H9 (cell line): ENCODE results near the gene MBP. TPM values are rescaled to one million over a fixed set of nuclear protein-coding genes. Genes with fewer than 3 reads are reported as not detected.

Experiments used
- DNase-seq: peaks from one replicate; pipeline ENCODE4 v3.0.0-alpha.2; 2017
- H2AFZ ChIP-seq: one replicate; pipeline ENCODE4 v1.6.1; 2013; ENCODE audit warnings: mild to moderate bottlenecking, low read length, control low read depth, moderate library complexity
- H2AK5ac ChIP-seq: 2 replicates; pipeline ENCODE4 v1.6.1; 2013; ENCODE audit warnings: low read length, control low read depth, mixed read lengths; ENCODE audit not compliant: insufficient read length
- H2BK120ac ChIP-seq: one replicate; pipeline ENCODE4 v1.6.1; 2013; ENCODE audit warnings: low read depth, mild to moderate bottlenecking, low read length, control low read depth, inconsistent platforms; ENCODE audit not compliant: poor library complexity, severe bottlenecking
- H2BK12ac ChIP-seq: 2 replicates; pipeline ENCODE4 v1.6.1; 2013; ENCODE audit warnings: low read length, control low read depth, mixed read lengths, low read depth; ENCODE audit not compliant: insufficient read length
- H2BK15ac ChIP-seq: 2 replicates; pipeline ENCODE4 v1.6.1; 2013; ENCODE audit warnings: low read depth, low read length, control low read depth
- H2BK20ac ChIP-seq: one replicate; pipeline ENCODE4 v1.6.1; 2013; ENCODE audit warnings: low read depth, mild to moderate bottlenecking, low read length, control low read depth, inconsistent platforms; ENCODE audit not compliant: poor library complexity, severe bottlenecking
- H2BK5ac ChIP-seq: 2 replicates; pipeline ENCODE4 v1.6.1; 2013; ENCODE audit warnings: low read length, control low read depth, mixed read lengths; ENCODE audit not compliant: insufficient read length
- H3K14ac ChIP-seq: 2 replicates; pipeline ENCODE4 v1.6.1; 2013; ENCODE audit warnings: low read length, control low read depth; ENCODE audit not compliant: insufficient read depth
- H3K18ac ChIP-seq: 2 replicates; pipeline ENCODE4 v1.6.1; 2013; ENCODE audit warnings: low read depth, mild to moderate bottlenecking, mixed read lengths, low read length, control low read depth; ENCODE audit not compliant: insufficient read length
- H3K23ac ChIP-seq: 2 replicates; pipeline ENCODE4 v1.6.1; 2013; ENCODE audit warnings: low read length, control low read depth, mixed read lengths, low read depth; ENCODE audit not compliant: insufficient read length
- H3K23me2 ChIP-seq: 2 replicates; pipeline ENCODE4 v1.6.1; 2013; ENCODE audit warnings: low read depth, mild to moderate bottlenecking, mixed read lengths, low read length, control low read depth; ENCODE audit not compliant: insufficient read length, poor library complexity, severe bottlenecking
- H3K27ac ChIP-seq: 2 replicates; pipeline ENCODE4 v1.5.1; 2013; ENCODE audit warnings: low read length, control low read depth, mixed read lengths, low read depth; ENCODE audit not compliant: insufficient read length
- H3K27me3 ChIP-seq: 2 replicates; pipeline ENCODE4 v1.6.1; 2013; ENCODE audit warnings: low read length, control low read depth, inconsistent platforms; ENCODE audit not compliant: insufficient read depth
- H3K4ac ChIP-seq: 2 replicates; pipeline ENCODE4 v1.6.1; 2013; ENCODE audit warnings: low read depth, mild to moderate bottlenecking, control low read depth, inconsistent platforms, low read length, moderate library complexity
- H3K4me1 ChIP-seq: 2 replicates; pipeline ENCODE4 v1.6.1; 2013; ENCODE audit warnings: low read length, control low read depth, inconsistent platforms; ENCODE audit not compliant: insufficient read depth
- H3K4me2 ChIP-seq: 2 replicates; pipeline ENCODE4 v1.6.1; 2013; ENCODE audit warnings: low read length, control low read depth, mixed read lengths; ENCODE audit not compliant: insufficient read length, insufficient read depth
- H3K56ac ChIP-seq: 2 replicates; pipeline ENCODE4 v1.6.1; 2013; ENCODE audit warnings: low read depth, mild to moderate bottlenecking, mixed read lengths, low read length, control low read depth; ENCODE audit not compliant: insufficient read length
- H3K79me1 ChIP-seq: 2 replicates; pipeline ENCODE4 v1.6.1; 2013; ENCODE audit warnings: low read depth, mild to moderate bottlenecking, moderate library complexity, low read length, control low read depth, inconsistent platforms; ENCODE audit not compliant: insufficient read depth, poor library complexity, severe bottlenecking
- H3K79me2 ChIP-seq: 2 replicates; pipeline ENCODE4 v1.6.1; 2013; ENCODE audit warnings: low read length, control low read depth, inconsistent platforms; ENCODE audit not compliant: insufficient read depth
- H3K9ac ChIP-seq: 2 replicates; pipeline ENCODE4 v1.6.1; 2013; ENCODE audit warnings: low read length, control low read depth, mixed read lengths; ENCODE audit not compliant: insufficient read length; ENCODE audit errors: extremely low read depth
- H3K9me3 ChIP-seq: one replicate; pipeline ENCODE4 v1.6.1; 2013; ENCODE audit warnings: low read depth, low read length, inconsistent platforms; ENCODE audit not compliant: control insufficient read depth
- H3T11ph ChIP-seq: one replicate; pipeline ENCODE4 v1.6.1; 2013; ENCODE audit warnings: mild to moderate bottlenecking, low read length, control low read depth, inconsistent platforms
- H4K20me1 ChIP-seq: one replicate; pipeline ENCODE4 v1.6.1; 2013; ENCODE audit not compliant: control insufficient read depth, insufficient read length, insufficient read depth
- H4K5ac ChIP-seq: 2 replicates; pipeline ENCODE4 v1.6.1; 2013; ENCODE audit warnings: low read depth, mild to moderate bottlenecking, mixed read lengths, low read length, control low read depth; ENCODE audit not compliant: insufficient read length
- H4K8ac ChIP-seq: replicated peaks from 2 replicates; pipeline ENCODE4 v1.6.1; 2013; ENCODE audit warnings: low read length, control low read depth, mixed read lengths, low read depth; ENCODE audit not compliant: insufficient read length
- H4K91ac ChIP-seq: 2 replicates; pipeline ENCODE4 v1.6.1; 2013; ENCODE audit warnings: low read depth, mild to moderate bottlenecking, moderate library complexity, mixed read lengths, low read length, control low read depth; ENCODE audit not compliant: insufficient read length
- H3K27ac Mint-ChIP-seq, 3 experiments: 2 replicates in 2 of 3; 3 replicates in 1 of 3; pipeline ENCODE4 v1.8.0; 2020 to 2021; ENCODE audit warnings: mixed read lengths in 3 of 3, mild to moderate bottlenecking in 1 of 3, moderate library complexity in 1 of 3
- H3K27me3 Mint-ChIP-seq: 2 replicates; pipeline ENCODE4 v1.8.0; 2021; ENCODE audit warnings: low read depth, mild to moderate bottlenecking, moderate library complexity, mixed read lengths
- H3K36me3 Mint-ChIP-seq, 3 experiments: 2 replicates in 2 of 3; 3 replicates in 1 of 3; pipeline ENCODE4 v1.8.0; 2020 to 2021; ENCODE audit warnings: low read depth in 3 of 3, mixed read lengths in 3 of 3; ENCODE audit not compliant: insufficient read depth in 1 of 3
- H3K4me1 Mint-ChIP-seq, 2 experiments: 2 replicates each; pipeline ENCODE4 v1.8.0; 2020; ENCODE audit warnings: mixed read lengths in 2 of 2
- H3K4me3 Mint-ChIP-seq, 2 experiments: 2 replicates in 1 of 2; 3 replicates in 1 of 2; pipeline ENCODE4 v1.8.0; 2020 to 2021; ENCODE audit warnings: mild to moderate bottlenecking in 2 of 2, mixed read lengths in 2 of 2, moderate library complexity in 1 of 2
- H3K9me3 Mint-ChIP-seq, 2 experiments: 2 replicates in 1 of 2; 3 replicates in 1 of 2; pipeline ENCODE4 v1.8.0; 2020; ENCODE audit warnings: mild to moderate bottlenecking in 2 of 2, mixed read lengths in 2 of 2, moderate library complexity in 1 of 2
- WGBS: extraction: QIAGEN DNeasy Blood & Tissue Kit; methylation state at CpG from one replicate; pipeline ENCODE4 v1.1.7; 2013; ENCODE audit warnings: missing lambda C conversion rate, low lambda C conversion rate, mixed read lengths; ENCODE audit not compliant: insufficient read length; ENCODE audit errors: extremely low coverage; 5-methylcytosine and 5-hydroxymethylcytosine counted together
- total RNA-seq: library from RNA; stranded (reverse); gene quantifications from 2 replicates; pipeline ENCODE4 v1.2.1, GENCODE V29; 2021
- TF ChIP-seq, protein P1 (sequence below): fragments of 200-600 bp; sonication (generic); conservative IDR thresholded peaks from 3 replicates; pipeline ENCODE4 v1.8.0; 2021; ENCODE audit warnings: antibody characterized with exemption, mild to moderate bottlenecking

Gene MBP
- total RNA-seq, 1 experiment from 2014 or later: 8.6 TPM

DNA sequence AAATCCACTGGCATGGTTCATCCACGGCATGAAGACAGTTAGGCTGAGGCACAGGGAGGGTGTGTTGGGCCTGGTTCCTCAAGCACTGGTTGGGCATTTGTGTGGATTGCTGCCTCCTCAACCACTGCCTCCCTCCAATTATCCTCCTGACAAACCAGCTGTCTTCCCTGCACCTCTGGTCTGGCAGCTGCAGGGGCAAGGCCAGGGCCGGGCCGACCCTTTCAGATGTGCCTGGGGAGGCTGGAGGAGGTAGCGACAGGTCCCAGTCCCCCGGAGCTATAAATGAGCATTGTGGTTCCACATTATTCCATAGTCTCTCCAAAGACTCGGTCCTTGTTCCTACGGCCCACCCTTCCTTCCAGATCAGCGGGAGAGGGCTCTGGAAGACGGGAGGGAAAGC lies 86.2 kb downstream of the MBP start:
- Histone ChIP-seq H4K5ac (no peak overlapping the region), H3K4ac (no peak overlapping the region), H2AK5ac (no peak overlapping the region), H3K27ac (no peak overlapping the region), H3K79me2 (no peaks in the 10 kb centered on the region), H3K23ac (no peak overlapping the region), H3T11ph (no peak overlapping the region), H3K23me2 (no peaks in the 10 kb centered on the region), H3K4me2 (no peak overlapping the region), H3K79me1 (no peaks in the 10 kb centered on the region), H2BK5ac (no peak overlapping the region), H2AFZ (no peak overlapping the region), H2BK15ac (no peak overlapping the region), H2BK20ac (no peak overlapping the region), H3K4me1 (no peaks in the 10 kb centered on the region), H4K91ac (no peak overlapping the region), H4K8ac (no peak overlapping the region), H2BK12ac (no peak overlapping the region), H3K9ac (no peak overlapping the region), H2BK120ac (no peak overlapping the region), H4K20me1 (no peaks in the 10 kb centered on the region), H3K27me3 (no peaks in the 10 kb centered on the region), H3K56ac (no peak overlapping the region), H3K9me3 (no peaks in the 10 kb centered on the region), H3K14ac (no peak overlapping the region), H3K18ac (no peak overlapping the region)
- no CpG with 5 or more reads among the region's 9 CpGs for WGBS
- Mint-ChIP-seq H3K4me3 (no peak overlapping the region), H3K9me3 (no peaks in the 10 kb centered on the region), H3K27ac (no peak overlapping the region; a peak in 1 of 7 replicates), H3K36me3 (no peaks in the 10 kb centered on the region), H3K4me1 (peaks cover 5 to 8% of the 10 kb centered on the region in 2 experiments; a peak in 3 of 4 replicates), H3K27me3 (no peaks in the 10 kb centered on the region; the same call in 1 of the 2 replicates)
- TF ChIP-seq, protein P1, sequence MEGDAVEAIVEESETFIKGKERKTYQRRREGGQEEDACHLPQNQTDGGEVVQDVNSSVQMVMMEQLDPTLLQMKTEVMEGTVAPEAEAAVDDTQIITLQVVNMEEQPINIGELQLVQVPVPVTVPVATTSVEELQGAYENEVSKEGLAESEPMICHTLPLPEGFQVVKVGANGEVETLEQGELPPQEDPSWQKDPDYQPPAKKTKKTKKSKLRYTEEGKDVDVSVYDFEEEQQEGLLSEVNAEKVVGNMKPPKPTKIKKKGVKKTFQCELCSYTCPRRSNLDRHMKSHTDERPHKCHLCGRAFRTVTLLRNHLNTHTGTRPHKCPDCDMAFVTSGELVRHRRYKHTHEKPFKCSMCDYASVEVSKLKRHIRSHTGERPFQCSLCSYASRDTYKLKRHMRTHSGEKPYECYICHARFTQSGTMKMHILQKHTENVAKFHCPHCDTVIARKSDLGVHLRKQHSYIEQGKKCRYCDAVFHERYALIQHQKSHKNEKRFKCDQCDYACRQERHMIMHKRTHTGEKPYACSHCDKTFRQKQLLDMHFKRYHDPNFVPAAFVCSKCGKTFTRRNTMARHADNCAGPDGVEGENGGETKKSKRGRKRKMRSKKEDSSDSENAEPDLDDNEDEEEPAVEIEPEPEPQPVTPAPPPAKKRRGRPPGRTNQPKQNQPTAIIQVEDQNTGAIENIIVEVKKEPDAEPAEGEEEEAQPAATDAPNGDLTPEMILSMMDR: no peak
- DNase-seq: no peak
